SK-N-SH (cell line): Measurements from ENCODE around the gene OPCML. TPM values are rescaled to one million over a fixed set of nuclear protein-coding genes. Genes with fewer than 3 reads are reported as not detected.

ENCODE experiments used
- CTCF ChIA-PET: fragments of 300-600, 350-600 bp; formaldehyde crosslinking; extraction: SDS; loops from one replicate; lab custom pipeline; 2021; lab: Yijun Ruan, JAX
- POLR2A ChIA-PET: fragments of 350-600 bp; sonication (Branson Sonifier 250); formaldehyde crosslinking; extraction: SDS; loops from one replicate; lab custom pipeline; 2020; ENCODE audit warnings: antibody characterized with exemption, inconsistent platforms; lab: Yijun Ruan, JAX
- DNase-seq: peaks from one replicate; pipeline ENCODE4 v3.0.0; 2012
- H2AFZ ChIP-seq: fragments of 200-600 bp; sonication (generic); 2 replicates; pipeline ENCODE4 v1.8.1; 2016; ENCODE audit warnings: antibody characterized with exemption, mild to moderate bottlenecking, low read depth
- H3F3A ChIP-seq: fragments of 200-600 bp; sonication (generic); replicated peaks from 2 replicates; pipeline ENCODE3; 2016; ENCODE audit warnings: antibody characterized with exemption, mild to moderate bottlenecking; ENCODE audit not compliant: insufficient read depth
- H3K27ac ChIP-seq, 2 experiments: fragments of 200-500 bp in 1 of 2; fragments of 200-600 bp in 1 of 2; sonication (Bioruptor generic) in 1 of 2; sonication (generic), shearing (Covaris generic) in 1 of 2; 2 replicates each; pipeline versions ENCODE4 v1.5.1 to v1.6.1; 2014 to 2016; ENCODE audit warnings: low read depth in 2 of 2, inconsistent platforms in 1 of 2, low read length in 1 of 2, mild to moderate bottlenecking in 1 of 2, mixed read lengths in 1 of 2
- H3K27me3 ChIP-seq: fragments of 200-600 bp; sonication (generic), shearing (Covaris generic); 2 replicates; pipeline ENCODE4 v1.6.1; 2016; ENCODE audit warnings: mixed run types; ENCODE audit not compliant: insufficient read depth
- H3K36me3 ChIP-seq, 2 experiments: fragments of 200-500 bp in 1 of 2; fragments of 200-600 bp in 1 of 2; sonication (Bioruptor generic) in 1 of 2; sonication (generic) in 1 of 2; replicated peaks in 1 of 2; 2 replicates each; pipeline versions ENCODE3 to v1.5.1; 2014 to 2016; ENCODE audit warnings: low read length in 1 of 2, mild to moderate bottlenecking in 1 of 2; ENCODE audit not compliant: insufficient read depth in 2 of 2, control insufficient read depth in 1 of 2
- H3K4me1 ChIP-seq, 2 experiments: fragments of 200-500 bp in 1 of 2; fragments of 200-600 bp in 1 of 2; sonication (Bioruptor generic) in 1 of 2; sonication (generic), shearing (Covaris generic) in 1 of 2; 2 replicates each; pipeline versions ENCODE4 v1.5.1 to v1.6.1; 2014 to 2016; ENCODE audit warnings: low read depth in 1 of 2, low read length in 1 of 2, mixed run types in 1 of 2; ENCODE audit not compliant: insufficient read depth in 2 of 2, control insufficient read depth in 1 of 2
- H3K4me2 ChIP-seq: fragments of 200-600 bp; sonication (generic), shearing (Covaris generic); 2 replicates; pipeline ENCODE4 v1.6.1; 2017; ENCODE audit warnings: mixed run types
- H3K4me3 ChIP-seq, 2 experiments: fragments of 200-500 bp in 1 of 2; fragments of 200-600 bp in 1 of 2; sonication (Bioruptor generic) in 1 of 2; sonication (generic), shearing (Covaris generic) in 1 of 2; 2 replicates each; pipeline versions ENCODE4 v1.5.1 to v1.8.1; 2014 to 2016; ENCODE audit warnings: low read depth in 2 of 2, inconsistent platforms in 1 of 2, low read length in 1 of 2, mild to moderate bottlenecking in 1 of 2, mixed read lengths in 1 of 2, moderate library complexity in 1 of 2
- H3K79me2 ChIP-seq: fragments of 200-600 bp; sonication (generic); 2 replicates; pipeline ENCODE4 v1.8.1; 2017; ENCODE audit warnings: mild to moderate bottlenecking; ENCODE audit not compliant: insufficient read depth
- H3K9ac ChIP-seq: fragments of 200-600 bp; sonication (generic); 2 replicates; pipeline ENCODE4 v1.6.1; 2017; ENCODE audit warnings: mixed run types
- H3K9me2 ChIP-seq: fragments of 200-600 bp; sonication (generic); 2 replicates; pipeline ENCODE4 v1.6.1; 2017; ENCODE audit warnings: mixed run types
- H3K9me3 ChIP-seq: fragments of 200-600 bp; sonication (generic); 2 replicates; pipeline ENCODE4 v1.6.1; 2017; ENCODE audit warnings: mixed run types, mild to moderate bottlenecking, moderate library complexity
- H4K20me1 ChIP-seq: fragments of 200-600 bp; sonication (generic); 2 replicates; pipeline ENCODE4 v1.6.1; 2017; ENCODE audit warnings: mild to moderate bottlenecking, mixed run types; ENCODE audit not compliant: insufficient read depth
- CHD2 ChIP-seq: fragments of 150-350 bp; IDR thresholded peaks from 2 replicates; pipeline ENCODE4 v1.6.1; 2018; ENCODE audit warnings: low read length; ENCODE audit not compliant: partially characterized antibody
- CTCF ChIP-seq: fragments of 200-600 bp; sonication (generic); IDR thresholded peaks from 2 replicates; pipeline ENCODE4 v1.6.1; 2017; ENCODE audit warnings: antibody characterized with exemption, mild to moderate bottlenecking, moderate library complexity
- ELF1 ChIP-seq: IDR thresholded peaks from 2 replicates; pipeline ENCODE4 v1.4.0; 2012
- FOSL2 ChIP-seq: IDR thresholded peaks from 2 replicates; pipeline ENCODE4 v1.4.0; 2012; ENCODE audit warnings: low read depth, mild to moderate bottlenecking, moderate library complexity, borderline replicate concordance
- FOXM1 ChIP-seq: IDR thresholded peaks from 2 replicates; pipeline ENCODE4 v1.4.0; 2012; ENCODE audit warnings: low read depth, mild to moderate bottlenecking
- GATA2 ChIP-seq: sonication (generic); formaldehyde crosslinking; IDR thresholded peaks from 2 replicates; pipeline ENCODE4 v1.5.0; 2020; ENCODE audit warnings: mild to moderate bottlenecking, missing genetic modification reagents
- JUND ChIP-seq: IDR thresholded peaks from 2 replicates; pipeline ENCODE4 v1.4.0; 2012
- MEF2A ChIP-seq: IDR thresholded peaks from 2 replicates; pipeline ENCODE4 v1.4.0; 2012; ENCODE audit warnings: low read depth, borderline replicate concordance
- MXI1 ChIP-seq: IDR thresholded peaks from 2 replicates; pipeline ENCODE4 v1.6.1; 2012; ENCODE audit warnings: mild to moderate bottlenecking, low read depth, low read length, improper control_type of control experiment
- NRF1 ChIP-seq: IDR thresholded peaks from 2 replicates; pipeline ENCODE4 v1.6.1; 2012; ENCODE audit warnings: low read depth, mild to moderate bottlenecking, low read length
- PBX3 ChIP-seq: IDR thresholded peaks from 2 replicates; pipeline ENCODE4; 2012
- RCOR1 ChIP-seq: fragments of 150-350 bp; IDR thresholded peaks from 2 replicates; pipeline ENCODE4 v1.6.1; 2017; ENCODE audit warnings: antibody characterized with exemption, low read length
- REST ChIP-seq: IDR thresholded peaks from 2 replicates; pipeline ENCODE4 v1.6.1; 2012; ENCODE audit warnings: mild to moderate bottlenecking, low read depth, low read length, moderate library complexity
- RFX5 ChIP-seq: IDR thresholded peaks from 2 replicates; pipeline ENCODE4 v1.6.1; 2012; ENCODE audit warnings: mild to moderate bottlenecking, improper control_type of control experiment, low read length
- RXRA ChIP-seq: IDR thresholded peaks from 2 replicates; pipeline ENCODE4 v1.4.0; 2012; ENCODE audit warnings: low read depth, mild to moderate bottlenecking, borderline replicate concordance
- SIN3A ChIP-seq: IDR thresholded peaks from 2 replicates; pipeline ENCODE4 v1.6.1; 2012; ENCODE audit warnings: low read depth, mild to moderate bottlenecking, low read length, moderate library complexity, borderline replicate concordance
- SMC3 ChIP-seq: IDR thresholded peaks from 2 replicates; pipeline ENCODE4 v1.6.1; 2012; ENCODE audit warnings: low read depth, low read length, improper control_type of control experiment
- TAF1 ChIP-seq: IDR thresholded peaks from 2 replicates; pipeline ENCODE4 v1.6.1; 2012; ENCODE audit warnings: low read depth, mild to moderate bottlenecking, low read length, moderate library complexity, borderline replicate concordance
- TCF12 ChIP-seq: IDR thresholded peaks from 2 replicates; pipeline ENCODE4 v1.4.0; 2012
- TEAD4 ChIP-seq: IDR thresholded peaks from 2 replicates; pipeline ENCODE4 v1.4.0; 2012; ENCODE audit warnings: mild to moderate bottlenecking, borderline replicate concordance; ENCODE audit not compliant: insufficient read depth
- USF2 ChIP-seq: fragments of 150-350 bp; IDR thresholded peaks from 2 replicates; pipeline ENCODE4 v1.6.1; 2017; ENCODE audit warnings: antibody characterized with exemption, low read length, low read depth, borderline replicate concordance
- YY1 ChIP-seq: IDR thresholded peaks from 2 replicates; pipeline ENCODE4 v1.4.0; 2012; ENCODE audit warnings: low read depth, mild to moderate bottlenecking
- WGBS: methylation state at CpG from one replicate; pipeline ENCODE4 v1.1.6; 2017; ENCODE audit warnings: low lambda C conversion rate; 5-methylcytosine and 5-hydroxymethylcytosine counted together
- polyA plus RNA-seq, 3 experiments: library from polyadenylated mRNA; depleted of rRNA; stranded (reverse); fragments of >200 nt; gene quantifications; 2 replicates each; pipeline ENCODE4 v1.2.3, GENCODE V29; 2012

Gene OPCML
- polyA plus RNA-seq, 1 of the 3 experiments (the other 2 are of a cell fraction), result not detected

GRCh38 chr11:132848336-132848735 lies 684.0 kb downstream of the OPCML start:
- POLR2A ChIA-PET, result no interaction called here
- Histone ChIP-seq H3K79me2 (no peaks in the 10 kb centered on the region), H2AFZ (no peak overlapping the region), H3K4me1 (no peaks in the 10 kb centered on the region), H3K36me3 (no peaks in the 10 kb centered on the region), H3K4me2 (no peak overlapping the region), H3F3A (no peaks in the 10 kb centered on the region), H3K4me3 (no peak overlapping the region), H3K27ac (no peak overlapping the region), H3K9me2 (no peaks in the 10 kb centered on the region), H3K9ac (no peak overlapping the region), H4K20me1 (no peaks in the 10 kb centered on the region), H3K9me3 (no peaks in the 10 kb centered on the region), H3K27me3 (no peaks in the 10 kb centered on the region)
- TF ChIP-seq FOSL2, result no peak
- no peak for TF ChIP-seq PBX3
- TF ChIP-seq REST, result no peak
- TF ChIP-seq RXRA, result no peak
- no peak for TF ChIP-seq TEAD4
- no peak for TF ChIP-seq RCOR1
- DNase-seq, result no peak
- CTCF ChIA-PET, result no interaction called here
- WGBS, result 8% methylated on average over 2 of the region's 2 CpGs

- Histone ChIP-seq H3F3A (no peaks in the 10 kb centered on the region), H3K4me2 (no peak overlapping the region), H2AFZ (no peak overlapping the region), H3K4me1 (no peaks in the 10 kb centered on the region), H3K27me3 (no peaks in the 10 kb centered on the region), H3K4me3 (no peak overlapping the region), H3K36me3 (no peaks in the 10 kb centered on the region), H3K79me2 (no peaks in the 10 kb centered on the region), H3K9me2 (no peaks in the 10 kb centered on the region), H3K9me3 (no peaks in the 10 kb centered on the region), H4K20me1 (no peaks in the 10 kb centered on the region), H3K9ac (no peak overlapping the region), H3K27ac (no peak overlapping the region)
- POLR2A ChIA-PET, result no interaction called here
- DNase-seq, result no peak
- 33% methylated on average over 4 of the region's 4 CpGs for WGBS
- CTCF ChIA-PET, result interaction anchor here (1.0 kb wide), 1 partner anchor 10 kb away, joined by 3 read pairs; no protein-coding TSS in a partner anchor
- TF ChIP-seq ELF1 (no peak), GATA2 (CRISPR knock-in tag) (no peak), NRF1 (no peak), SIN3A (no peak), CHD2 (no peak), USF2 (no peak), TCF12 (no peak), JUND (no peak), MXI1 (no peak), YY1 (no peak), TAF1 (no peak), FOXM1 (no peak), SMC3 (no peak), RFX5 (no peak), TEAD4 (no peak), CTCF (no peak), MEF2A (no peak)
These were observed 686.2 kb downstream of the OPCML start for GRCh38 chr11:132846075-132846474.
